Progenitor cell of endocrine pancreas (in vitro differentiated cells): ENCODE results near the gene CTNNAL1. TPM values are rescaled to one million over a fixed set of nuclear protein-coding genes. Genes with fewer than 3 reads are reported as not detected.

Experiments
- DNase-seq: peaks from one replicate; pipeline ENCODE4 v3.0.0; 2021; ENCODE audit warnings: low spot score; ENCODE audit not compliant: unreplicated experiment
- H3K27ac Mint-ChIP-seq: 2 replicates; pipeline ENCODE4 v1.8.0; 2021; ENCODE audit warnings: mild to moderate bottlenecking, moderate library complexity, mixed read lengths
- H3K27me3 Mint-ChIP-seq: 2 replicates; pipeline ENCODE4 v1.8.0; 2021; ENCODE audit warnings: mixed read lengths
- H3K36me3 Mint-ChIP-seq: 2 replicates; pipeline ENCODE4 v1.8.0; 2022; ENCODE audit warnings: mixed read lengths; ENCODE audit not compliant: insufficient read depth
- H3K4me1 Mint-ChIP-seq: 2 replicates; pipeline ENCODE4 v1.8.0; 2021; ENCODE audit warnings: low read depth, mixed read lengths
- H3K4me3 Mint-ChIP-seq: 2 replicates; pipeline ENCODE4 v1.8.0; 2021; ENCODE audit warnings: low read depth, mild to moderate bottlenecking, moderate library complexity, mixed read lengths
- H3K9me3 Mint-ChIP-seq: 2 replicates; pipeline ENCODE4 v1.8.0; 2021; ENCODE audit warnings: low read depth, mixed read lengths
- total RNA-seq: library from RNA; stranded (reverse); gene quantifications from 2 replicates; pipeline ENCODE4 v1.2.1, GENCODE V29; 2021
- TF ChIP-seq, protein P1 (sequence below): fragments of 200-600 bp; sonication (generic); IDR thresholded peaks from one replicate; pipeline ENCODE4 v1.5.0; 2021; ENCODE audit warnings: antibody characterized with exemption, mild to moderate bottlenecking; ENCODE audit not compliant: unreplicated experiment

Gene CTNNAL1
- total RNA-seq, 1 donor from 2014 or later = 42.8 TPM

DNA sequence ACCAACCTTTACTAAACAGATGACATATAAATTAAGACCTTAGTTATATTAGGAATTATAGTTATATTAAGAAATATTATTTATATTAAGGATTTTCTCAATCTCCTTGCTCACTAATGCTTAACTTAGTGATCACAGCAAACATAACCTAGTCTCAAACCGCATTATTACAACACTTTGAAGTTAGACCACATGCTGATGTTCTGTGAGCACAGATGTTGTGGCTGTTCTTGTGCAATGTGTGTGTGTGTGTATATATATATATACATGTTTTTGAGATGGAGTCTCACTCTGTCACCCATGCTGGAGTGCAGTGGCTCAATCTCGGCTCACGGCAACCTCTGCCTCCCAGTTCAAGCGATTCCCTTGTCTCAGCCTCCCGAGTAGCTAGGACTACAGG is 99.9 kb downstream of the CTNNAL1 start:
- Mint-ChIP-seq H3K9me3 (no peaks in the 10 kb centered on the region), H3K27me3 (no peaks in the 10 kb centered on the region), H3K36me3 (peaks cover 36% of the 10 kb centered on the region), H3K4me1 (no peaks in the 10 kb centered on the region), H3K4me3 (no peak overlapping the region), H3K27ac (no peak overlapping the region)
- TF ChIP-seq, protein P1, sequence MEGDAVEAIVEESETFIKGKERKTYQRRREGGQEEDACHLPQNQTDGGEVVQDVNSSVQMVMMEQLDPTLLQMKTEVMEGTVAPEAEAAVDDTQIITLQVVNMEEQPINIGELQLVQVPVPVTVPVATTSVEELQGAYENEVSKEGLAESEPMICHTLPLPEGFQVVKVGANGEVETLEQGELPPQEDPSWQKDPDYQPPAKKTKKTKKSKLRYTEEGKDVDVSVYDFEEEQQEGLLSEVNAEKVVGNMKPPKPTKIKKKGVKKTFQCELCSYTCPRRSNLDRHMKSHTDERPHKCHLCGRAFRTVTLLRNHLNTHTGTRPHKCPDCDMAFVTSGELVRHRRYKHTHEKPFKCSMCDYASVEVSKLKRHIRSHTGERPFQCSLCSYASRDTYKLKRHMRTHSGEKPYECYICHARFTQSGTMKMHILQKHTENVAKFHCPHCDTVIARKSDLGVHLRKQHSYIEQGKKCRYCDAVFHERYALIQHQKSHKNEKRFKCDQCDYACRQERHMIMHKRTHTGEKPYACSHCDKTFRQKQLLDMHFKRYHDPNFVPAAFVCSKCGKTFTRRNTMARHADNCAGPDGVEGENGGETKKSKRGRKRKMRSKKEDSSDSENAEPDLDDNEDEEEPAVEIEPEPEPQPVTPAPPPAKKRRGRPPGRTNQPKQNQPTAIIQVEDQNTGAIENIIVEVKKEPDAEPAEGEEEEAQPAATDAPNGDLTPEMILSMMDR = no peak
- no peak for DNase-seq

DNA sequence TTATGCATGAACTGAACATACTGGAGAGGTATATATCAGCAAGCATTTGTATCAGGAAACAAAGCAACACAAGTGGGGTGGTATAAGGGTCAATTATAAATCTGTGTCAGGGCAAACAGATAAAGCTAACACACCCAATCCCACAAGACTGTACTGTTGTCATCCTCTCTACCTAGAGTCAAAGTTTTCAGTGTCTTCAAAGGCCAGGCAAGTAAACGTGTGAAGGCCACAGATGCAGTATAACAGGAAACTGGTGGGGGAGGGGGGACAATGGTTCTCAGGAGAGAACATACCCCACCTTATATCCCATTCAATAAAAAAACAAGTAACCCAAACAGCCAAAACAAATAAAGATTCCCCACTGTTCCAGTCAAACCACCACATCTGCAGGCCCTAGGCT is 101.5 kb downstream of the CTNNAL1 start:
- H3K27me3 Mint-ChIP-seq = no peaks in the 10 kb centered on the region
- no peaks in the 10 kb centered on the region for H3K9me3 Mint-ChIP-seq
- peaks cover 37% of the 10 kb centered on the region for H3K36me3 Mint-ChIP-seq
- TF ChIP-seq, protein P1 = no peak
- no peak overlapping the region for H3K4me3 Mint-ChIP-seq
- no peaks in the 10 kb centered on the region for H3K4me1 Mint-ChIP-seq
- DNase-seq = no peak
- H3K27ac Mint-ChIP-seq = no peak overlapping the region

DNA sequence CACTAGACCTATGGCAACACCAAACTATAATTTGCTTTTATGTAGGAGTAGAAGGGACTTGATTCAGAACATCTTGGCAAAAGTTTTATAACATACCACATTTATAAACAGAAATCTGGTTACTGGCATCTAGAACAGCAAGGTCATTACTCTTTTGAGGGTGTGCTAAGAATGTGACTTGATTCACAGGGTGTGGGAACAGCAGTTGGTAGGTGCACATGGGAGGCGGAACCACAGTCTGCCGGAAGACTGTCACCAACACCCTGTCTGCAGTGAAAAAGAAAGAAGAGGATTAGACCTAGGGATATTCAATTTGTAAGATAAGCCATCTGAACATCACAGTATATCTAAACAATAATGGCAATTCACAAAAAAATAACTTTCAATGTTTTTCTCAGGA is 102.4 kb downstream of the CTNNAL1 start:
- no peak for DNase-seq
- H3K36me3 Mint-ChIP-seq = peaks cover 36% of the 10 kb centered on the region
- no peaks in the 10 kb centered on the region for H3K4me1 Mint-ChIP-seq
- H3K27ac Mint-ChIP-seq = no peak overlapping the region
- TF ChIP-seq, protein P1 = no peak
- H3K4me3 Mint-ChIP-seq = no peak overlapping the region
- H3K27me3 Mint-ChIP-seq = no peaks in the 10 kb centered on the region
- no peaks in the 10 kb centered on the region for H3K9me3 Mint-ChIP-seq

- Mint-ChIP-seq H3K4me1 (no peaks in the 10 kb centered on the region), H3K9me3 (no peaks in the 10 kb centered on the region), H3K36me3 (peaks cover 35% of the 10 kb centered on the region), H3K4me3 (no peak overlapping the region), H3K27me3 (no peaks in the 10 kb centered on the region), H3K27ac (no peak overlapping the region)
- DNase-seq = no peak
- TF ChIP-seq, protein P1 = no peak
Observed at GRCh38 chr9:108910402-108910801, 102.9 kb downstream of the CTNNAL1 start.

DNA sequence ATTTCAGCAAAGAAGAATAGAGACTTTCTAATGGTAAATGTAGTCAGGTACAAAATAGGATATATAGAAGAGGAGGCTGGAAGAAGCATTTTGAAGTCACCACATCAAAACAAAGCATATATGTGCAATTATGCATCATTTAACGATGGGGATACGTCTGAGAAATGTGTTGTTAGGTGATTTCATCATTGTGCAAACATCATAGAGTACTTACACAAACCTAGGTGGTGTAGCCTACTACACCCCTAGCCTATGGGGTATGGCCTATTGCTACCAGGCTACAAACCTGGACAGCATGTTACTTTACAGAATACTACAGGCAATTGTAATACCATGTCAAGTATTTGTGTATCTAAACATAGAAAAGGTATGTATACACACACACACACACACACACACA is 107.8 kb downstream of the CTNNAL1 start:
- Mint-ChIP-seq H3K36me3 (peaks cover 40% of the 10 kb centered on the region), H3K4me1 (peaks cover 1% of the 10 kb centered on the region), H3K27ac (no peak overlapping the region), H3K4me3 (no peak overlapping the region), H3K9me3 (no peaks in the 10 kb centered on the region), H3K27me3 (no peaks in the 10 kb centered on the region)
- TF ChIP-seq, protein P1 = no peak
- DNase-seq = no peak
